Calu3 (cell line): Measurements from ENCODE around the gene DNMT3B. TPM values are rescaled to one million over a fixed set of nuclear protein-coding genes. Genes with fewer than 3 reads are reported as not detected.

Experiments used
- BruUV-seq: library from RNA; stranded (reverse); fragments of 400-500 nt; replicated peaks from 2 replicates; lab custom pipeline; 2021; lab: Mats Ljungman, UMichigan
- CTCF ChIA-PET: fragments of 300-600 bp; sonication (Branson Sonifier 250); formaldehyde crosslinking; loops from one replicate; lab custom pipeline; 2022; ENCODE audit warnings: antibody characterized with exemption; lab: Charles Lee
- DNase-seq: peaks from one replicate; pipeline ENCODE4 v3.0.0; 2022
- H3K27ac Mint-ChIP-seq: one replicate; pipeline ENCODE4 v1.8.0; 2022; ENCODE audit warnings: mixed read lengths; ENCODE audit not compliant: unreplicated experiment
- H3K27me3 Mint-ChIP-seq: one replicate; pipeline ENCODE4 v1.8.0; 2022; ENCODE audit warnings: mixed read lengths; ENCODE audit not compliant: unreplicated experiment
- H3K36me3 Mint-ChIP-seq: one replicate; pipeline ENCODE4 v1.8.0; 2022; ENCODE audit warnings: mild to moderate bottlenecking, moderate library complexity, mixed read lengths; ENCODE audit not compliant: insufficient read depth, unreplicated experiment
- H3K4me1 Mint-ChIP-seq: one replicate; pipeline ENCODE4 v1.8.0; 2022; ENCODE audit warnings: mild to moderate bottlenecking, low read depth, mixed read lengths; ENCODE audit not compliant: unreplicated experiment
- H3K4me3 Mint-ChIP-seq: one replicate; pipeline ENCODE4 v1.8.0; 2022; ENCODE audit warnings: mild to moderate bottlenecking, low read depth, moderate library complexity, mixed read lengths; ENCODE audit not compliant: unreplicated experiment
- H3K9me3 Mint-ChIP-seq: one replicate; pipeline ENCODE4 v1.8.0; 2022; ENCODE audit warnings: low read depth, mixed read lengths; ENCODE audit not compliant: unreplicated experiment
- CTCF ChIP-seq: fragments of 200-600 bp; IDR thresholded peaks from one replicate; pipeline ENCODE4 v1.8.0; 2022; ENCODE audit warnings: antibody characterized with exemption; ENCODE audit not compliant: unreplicated experiment
- intact Hi-C: fragments of 100-400 bp; cut with micrococcal nuclease; formaldehyde crosslinking; loops from one replicate; pipeline ENCODE4 v1.10.0; 2022; ENCODE audit not compliant: unreplicated experiment
- total RNA-seq: library from RNA; stranded (reverse); gene quantifications from 2 replicates; pipeline ENCODE4 v1.2.3, GENCODE V29; 2022

Gene DNMT3B
- total RNA-seq, 1 experiment from 2014 or later: 10.8 TPM

GRCh38 chr20:32829311-32830005, 67.3 kb downstream of the DNMT3B start:
- Mint-ChIP-seq H3K27ac (no peak overlapping the region), H3K9me3 (no peaks in the 10 kb centered on the region), H3K36me3 (peaks cover 89% of the 10 kb centered on the region), H3K4me1 (peaks cover 19% of the 10 kb centered on the region), H3K4me3 (no peak overlapping the region), H3K27me3 (no peaks in the 10 kb centered on the region)
- no peak for TF ChIP-seq CTCF
- no peak for DNase-seq
- CTCF ChIA-PET: interaction anchor here (0.6 to 1.7 kb wide), 3 partner anchors 10 to 1737 kb away, joined by 3 to 6 read pairs (median 4); partner anchors contain the start of gene MAPRE1
- BruUV-seq: no TSS peak
- intact Hi-C loops: no loop called here

GRCh38 chr20:32830437-32830836, 68.3 kb downstream of the DNMT3B start:
- peaks cover 94% of the 10 kb centered on the region for H3K36me3 Mint-ChIP-seq
- no peaks in the 10 kb centered on the region for H3K27me3 Mint-ChIP-seq
- H3K27ac Mint-ChIP-seq: peak overlapping the region; percentile 3
- TF ChIP-seq CTCF: no peak
- H3K9me3 Mint-ChIP-seq: no peaks in the 10 kb centered on the region
- DNase-seq: no peak
- intact Hi-C loops: no loop called here
- no TSS peak for BruUV-seq
- peaks cover 19% of the 10 kb centered on the region for H3K4me1 Mint-ChIP-seq
- CTCF ChIA-PET: interaction anchor here (0.5 to 1.7 kb wide), 4 partner anchors 11 to 87 kb away, joined by 4 to 6 read pairs (median 4); partner anchors contain the start of genes COMMD7 and MAPRE1
- H3K4me3 Mint-ChIP-seq: no peak overlapping the region

GRCh38 chr20:32831982-32832381, 69.8 kb downstream of the DNMT3B start:
- DNase-seq: no peak
- H3K9me3 Mint-ChIP-seq: no peaks in the 10 kb centered on the region
- no peak for TF ChIP-seq CTCF
- H3K4me1 Mint-ChIP-seq: peaks cover 19% of the 10 kb centered on the region
- H3K27me3 Mint-ChIP-seq: no peaks in the 10 kb centered on the region
- H3K36me3 Mint-ChIP-seq: peaks cover 93% of the 10 kb centered on the region
- CTCF ChIA-PET: interaction anchor here (0.8 kb wide), 1 partner anchor 35 kb away, joined by 4 read pairs; no protein-coding TSS in a partner anchor
- intact Hi-C loops: no loop called here
- no peak overlapping the region for H3K27ac Mint-ChIP-seq
- H3K4me3 Mint-ChIP-seq: no peak overlapping the region
- no TSS peak for BruUV-seq

GRCh38 chr20:32832664-32833063, 70.5 kb downstream of the DNMT3B start:
- Mint-ChIP-seq H3K9me3 (no peaks in the 10 kb centered on the region), H3K4me1 (peaks cover 16% of the 10 kb centered on the region), H3K27me3 (no peaks in the 10 kb centered on the region), H3K4me3 (no peak overlapping the region), H3K27ac (no peak overlapping the region), H3K36me3 (peaks cover 86% of the 10 kb centered on the region)
- intact Hi-C loops: no loop called here
- TF ChIP-seq CTCF: no peak
- no peak for DNase-seq
- no TSS peak for BruUV-seq
- CTCF ChIA-PET: interaction anchor here (0.8 kb wide), 1 partner anchor 34 kb away, joined by 4 read pairs; no protein-coding TSS in a partner anchor
